Measurements from ENCODE around the gene EXOSC5.

- TF ChIP-seq, protein P1, sequence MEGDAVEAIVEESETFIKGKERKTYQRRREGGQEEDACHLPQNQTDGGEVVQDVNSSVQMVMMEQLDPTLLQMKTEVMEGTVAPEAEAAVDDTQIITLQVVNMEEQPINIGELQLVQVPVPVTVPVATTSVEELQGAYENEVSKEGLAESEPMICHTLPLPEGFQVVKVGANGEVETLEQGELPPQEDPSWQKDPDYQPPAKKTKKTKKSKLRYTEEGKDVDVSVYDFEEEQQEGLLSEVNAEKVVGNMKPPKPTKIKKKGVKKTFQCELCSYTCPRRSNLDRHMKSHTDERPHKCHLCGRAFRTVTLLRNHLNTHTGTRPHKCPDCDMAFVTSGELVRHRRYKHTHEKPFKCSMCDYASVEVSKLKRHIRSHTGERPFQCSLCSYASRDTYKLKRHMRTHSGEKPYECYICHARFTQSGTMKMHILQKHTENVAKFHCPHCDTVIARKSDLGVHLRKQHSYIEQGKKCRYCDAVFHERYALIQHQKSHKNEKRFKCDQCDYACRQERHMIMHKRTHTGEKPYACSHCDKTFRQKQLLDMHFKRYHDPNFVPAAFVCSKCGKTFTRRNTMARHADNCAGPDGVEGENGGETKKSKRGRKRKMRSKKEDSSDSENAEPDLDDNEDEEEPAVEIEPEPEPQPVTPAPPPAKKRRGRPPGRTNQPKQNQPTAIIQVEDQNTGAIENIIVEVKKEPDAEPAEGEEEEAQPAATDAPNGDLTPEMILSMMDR (conservative IDR thresholded peaks at IDR 0.05; ENCODE audit: low read length): no peak
- TF ChIP-seq EZH2phosphoT487 (IDR thresholded peaks at IDR 0.05; ENCODE audit: borderline replicate concordance, low read depth, low read length): no peak
Observed at GRCh38 chr19:41376998-41377365, 20.2 kb downstream of the EXOSC5 start.
